SK-N-SH treated with all-trans-retinoic acid at 6 μM for 48 hours (cell line): Measurements from ENCODE around the gene EPOP.

ENCODE experiments used
- ESRRG ChIP-seq: fragments of 250-450 bp; sonication (Bioruptor Pico); IDR thresholded peaks from 2 replicates; pipeline ENCODE4 v1.6.1; 2021; ENCODE audit warnings: mild to moderate bottlenecking
- TF ChIP-seq, protein P1 (sequence below): fragments of 250-450 bp; sonication (Bioruptor Pico); IDR thresholded peaks from 2 replicates; pipeline ENCODE4 v1.8.0; 2020; ENCODE audit warnings: mild to moderate bottlenecking, moderate library complexity, borderline replicate concordance

DNA sequence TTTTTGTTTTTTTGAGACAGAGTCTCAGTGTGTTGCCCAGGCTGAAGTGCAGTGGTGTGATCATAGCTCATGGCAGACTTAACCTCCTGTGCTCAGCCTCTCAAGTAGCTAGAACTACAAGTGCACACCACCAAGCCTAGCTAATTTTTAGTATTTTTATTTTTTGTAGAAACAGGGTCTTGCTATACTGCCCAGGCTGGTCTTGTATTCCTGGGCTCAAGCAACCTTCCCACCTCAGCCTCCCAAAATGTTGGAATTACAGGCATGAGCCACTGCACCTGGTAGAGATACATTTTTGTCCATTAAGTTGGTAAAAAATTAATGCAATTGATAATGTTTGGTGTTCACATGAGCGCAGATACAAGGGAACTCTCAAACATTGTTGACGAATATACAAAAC, 46.8 kb downstream of the EPOP start:
- TF ChIP-seq, protein P1, sequence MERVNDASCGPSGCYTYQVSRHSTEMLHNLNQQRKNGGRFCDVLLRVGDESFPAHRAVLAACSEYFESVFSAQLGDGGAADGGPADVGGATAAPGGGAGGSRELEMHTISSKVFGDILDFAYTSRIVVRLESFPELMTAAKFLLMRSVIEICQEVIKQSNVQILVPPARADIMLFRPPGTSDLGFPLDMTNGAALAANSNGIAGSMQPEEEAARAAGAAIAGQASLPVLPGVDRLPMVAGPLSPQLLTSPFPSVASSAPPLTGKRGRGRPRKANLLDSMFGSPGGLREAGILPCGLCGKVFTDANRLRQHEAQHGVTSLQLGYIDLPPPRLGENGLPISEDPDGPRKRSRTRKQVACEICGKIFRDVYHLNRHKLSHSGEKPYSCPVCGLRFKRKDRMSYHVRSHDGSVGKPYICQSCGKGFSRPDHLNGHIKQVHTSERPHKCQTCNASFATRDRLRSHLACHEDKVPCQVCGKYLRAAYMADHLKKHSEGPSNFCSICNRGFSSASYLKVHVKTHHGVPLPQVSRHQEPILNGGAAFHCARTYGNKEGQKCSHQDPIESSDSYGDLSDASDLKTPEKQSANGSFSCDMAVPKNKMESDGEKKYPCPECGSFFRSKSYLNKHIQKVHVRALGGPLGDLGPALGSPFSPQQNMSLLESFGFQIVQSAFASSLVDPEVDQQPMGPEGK (CRISPR knock-in tag): no peak
- TF ChIP-seq ESRRG (CRISPR knock-in tag): no peak
